ENCODE results near the gene GIT2.

GIT2 gene

GRCh38 chr12:109996483-109996853 lies 300 bp upstream of the GIT2 start:
- no peak for TF ChIP-seq PATZ1 (CRISPR knock-in tag; IDR thresholded peaks at IDR 0.05; ENCODE audit: borderline replicate concordance)
- no peak for TF ChIP-seq ZNF565 (CRISPR knock-in tag; conservative IDR thresholded peaks at IDR 0.05; ENCODE audit: low read depth)
- TF ChIP-seq PPARA (CRISPR knock-in tag; IDR thresholded peaks at IDR 0.05; ENCODE audit: borderline replicate concordance) = no peak
- no peak for TF ChIP-seq OSR1 (CRISPR knock-in tag; IDR thresholded peaks at IDR 0.05)
- no peak for TF ChIP-seq BACH2 (CRISPR knock-in tag; IDR thresholded peaks at IDR 0.05; ENCODE audit: borderline replicate concordance)
- TF ChIP-seq ARNTL (CRISPR knock-in tag; IDR thresholded peaks at IDR 0.05; ENCODE audit: borderline replicate concordance, low read depth) = no peak
- no peak for TF ChIP-seq RARB (CRISPR knock-in tag; IDR thresholded peaks at IDR 0.05)
- no peak for TF ChIP-seq ZC3H10 (CRISPR knock-in tag; IDR thresholded peaks at IDR 0.05)
- no peak for ATAC-seq

DNA sequence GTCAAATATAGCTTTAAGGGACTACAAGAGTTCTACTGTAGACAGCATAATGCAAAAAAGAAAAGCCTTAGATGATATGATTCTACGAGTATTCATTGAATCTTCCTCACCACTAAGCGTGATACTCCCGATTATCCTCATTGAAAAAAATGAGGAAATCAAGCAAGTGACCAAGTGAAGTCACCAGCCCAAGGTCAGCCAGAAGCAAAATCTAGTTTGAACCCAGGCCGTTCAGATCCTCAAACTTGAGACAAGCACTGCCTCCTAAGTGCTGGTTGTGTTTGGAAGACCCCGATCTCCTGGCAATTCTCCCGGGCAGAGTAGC lies 845 bp downstream of the GIT2 start:
- ATAC-seq = no peak; the same call in 2 of the 3 replicates
- no peak for TF ChIP-seq TSHZ2 (CRISPR knock-in tag; IDR thresholded peaks at IDR 0.05)
- no peak for TF ChIP-seq PATZ1 (CRISPR knock-in tag; IDR thresholded peaks at IDR 0.05; ENCODE audit: borderline replicate concordance)
- TF ChIP-seq, protein P1, sequence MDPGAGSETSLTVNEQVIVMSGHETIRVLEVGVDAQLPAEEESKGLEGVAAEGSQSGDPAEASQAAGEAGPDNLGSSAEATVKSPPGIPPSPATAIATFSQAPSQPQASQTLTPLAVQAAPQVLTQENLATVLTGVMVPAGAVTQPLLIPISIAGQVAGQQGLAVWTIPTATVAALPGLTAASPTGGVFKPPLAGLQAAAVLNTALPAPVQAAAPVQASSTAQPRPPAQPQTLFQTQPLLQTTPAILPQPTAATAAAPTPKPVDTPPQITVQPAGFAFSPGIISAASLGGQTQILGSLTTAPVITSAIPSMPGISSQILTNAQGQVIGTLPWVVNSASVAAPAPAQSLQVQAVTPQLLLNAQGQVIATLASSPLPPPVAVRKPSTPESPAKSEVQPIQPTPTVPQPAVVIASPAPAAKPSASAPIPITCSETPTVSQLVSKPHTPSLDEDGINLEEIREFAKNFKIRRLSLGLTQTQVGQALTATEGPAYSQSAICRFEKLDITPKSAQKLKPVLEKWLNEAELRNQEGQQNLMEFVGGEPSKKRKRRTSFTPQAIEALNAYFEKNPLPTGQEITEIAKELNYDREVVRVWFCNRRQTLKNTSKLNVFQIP (CRISPR knock-in tag; IDR thresholded peaks at IDR 0.05; ENCODE audit: borderline replicate concordance, low read depth) = no peak
- TF ChIP-seq ZFP3 (CRISPR knock-in tag; IDR thresholded peaks at IDR 0.05) = no peak

DNA sequence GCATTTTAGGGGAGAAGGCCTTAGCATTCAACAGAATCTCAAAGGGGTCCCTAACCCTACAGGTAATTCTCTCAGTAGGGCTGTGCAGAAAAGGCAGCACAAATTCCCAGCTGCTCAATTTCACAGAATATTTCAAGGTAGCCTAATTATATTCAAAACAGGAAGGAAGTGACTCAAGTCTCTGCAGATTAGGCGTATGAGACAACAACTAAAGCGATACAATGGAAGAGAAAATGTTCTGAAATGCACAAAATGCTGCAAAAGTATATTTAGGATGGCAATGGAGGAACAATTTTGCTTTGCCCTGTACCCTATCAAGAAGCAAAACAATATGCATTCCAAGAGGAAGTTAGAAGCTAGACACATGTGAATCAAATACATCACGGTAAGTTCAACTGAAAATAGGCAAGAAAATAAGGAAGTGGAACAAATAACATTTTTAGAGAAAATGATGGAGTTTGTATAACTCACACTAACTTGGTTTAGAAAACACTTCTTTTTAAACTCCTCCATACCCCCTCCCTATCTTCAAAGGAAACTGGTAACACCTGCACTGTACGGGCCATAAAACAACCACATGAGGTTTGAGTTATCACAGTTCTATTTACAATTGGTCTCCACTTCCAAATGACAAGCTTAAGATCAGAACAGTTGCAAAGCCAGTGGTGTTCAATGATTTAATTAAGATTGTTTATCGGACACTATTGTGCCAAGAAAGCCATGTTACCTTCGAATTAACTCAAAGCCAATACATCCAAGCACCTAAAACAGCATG lies 1.6 kb downstream of the GIT2 start:
- TF ChIP-seq ZNF70 (CRISPR knock-in tag; IDR thresholded peaks at IDR 0.05) (no peak), ARNTL (CRISPR knock-in tag; IDR thresholded peaks at IDR 0.05; ENCODE audit: borderline replicate concordance, low read depth) (no peak)
- no peak for ATAC-seq

GRCh38 chr12:109993091-109993490 lies 3.1 kb downstream of the GIT2 start:
- no peak for ATAC-seq
- TF ChIP-seq TCF4 (CRISPR knock-in tag; IDR thresholded peaks at IDR 0.05; ENCODE audit: borderline replicate concordance) (no peak), ZNF8 (CRISPR knock-in tag; IDR thresholded peaks at IDR 0.05) (no peak), ZFP3 (CRISPR knock-in tag; IDR thresholded peaks at IDR 0.05) (no peak), SNAI2 (CRISPR knock-in tag; IDR thresholded peaks at IDR 0.05) (no peak), OSR1 (CRISPR knock-in tag; IDR thresholded peaks at IDR 0.05) (no peak), ZFP30 (CRISPR knock-in tag; IDR thresholded peaks at IDR 0.05) (no peak), ISL1 (CRISPR knock-in tag; IDR thresholded peaks at IDR 0.05) (no peak), BACH2 (CRISPR knock-in tag; IDR thresholded peaks at IDR 0.05; ENCODE audit: borderline replicate concordance) (no peak), TSHZ2 (CRISPR knock-in tag; IDR thresholded peaks at IDR 0.05) (no peak), ZNF565 (CRISPR knock-in tag; conservative IDR thresholded peaks at IDR 0.05; ENCODE audit: low read depth) (no peak), GLIS3 (CRISPR knock-in tag; IDR thresholded peaks at IDR 0.05) (no peak), PATZ1 (CRISPR knock-in tag; IDR thresholded peaks at IDR 0.05; ENCODE audit: borderline replicate concordance) (no peak), ESRRG (CRISPR knock-in tag; IDR thresholded peaks at IDR 0.05) (no peak)
- TF ChIP-seq, protein P2, sequence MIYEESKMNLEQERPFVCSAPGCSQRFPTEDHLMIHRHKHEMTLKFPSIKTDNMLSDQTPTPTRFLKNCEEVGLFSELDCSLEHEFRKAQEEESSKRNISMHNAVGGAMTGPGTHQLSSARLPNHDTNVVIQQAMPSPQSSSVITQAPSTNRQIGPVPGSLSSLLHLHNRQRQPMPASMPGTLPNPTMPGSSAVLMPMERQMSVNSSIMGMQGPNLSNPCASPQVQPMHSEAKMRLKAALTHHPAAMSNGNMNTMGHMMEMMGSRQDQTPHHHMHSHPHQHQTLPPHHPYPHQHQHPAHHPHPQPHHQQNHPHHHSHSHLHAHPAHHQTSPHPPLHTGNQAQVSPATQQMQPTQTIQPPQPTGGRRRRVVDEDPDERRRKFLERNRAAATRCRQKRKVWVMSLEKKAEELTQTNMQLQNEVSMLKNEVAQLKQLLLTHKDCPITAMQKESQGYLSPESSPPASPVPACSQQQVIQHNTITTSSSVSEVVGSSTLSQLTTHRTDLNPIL (CRISPR knock-in tag; IDR thresholded peaks at IDR 0.05; ENCODE audit: low read depth) = no peak

All from SK-N-SH treated with all-trans-retinoic acid at 6 μM for 48 hours (cell line).